Activated CD4-positive, alpha-beta T cell treated with anti-CD3 and anti-CD28 coated beads for 1 hour (primary cell): ENCODE measurements around the gene LYRM1.
"Not testable (repeated sequence)": the region's sequence is repeated elsewhere in the genome, so short reads cannot be mapped to it uniquely, and the experiment has no call there.

Source experiments
- DNase-seq: peaks from one replicate; pipeline ENCODE4 v3.0.0-alpha.2; 2020

Gene LYRM1

DNA sequence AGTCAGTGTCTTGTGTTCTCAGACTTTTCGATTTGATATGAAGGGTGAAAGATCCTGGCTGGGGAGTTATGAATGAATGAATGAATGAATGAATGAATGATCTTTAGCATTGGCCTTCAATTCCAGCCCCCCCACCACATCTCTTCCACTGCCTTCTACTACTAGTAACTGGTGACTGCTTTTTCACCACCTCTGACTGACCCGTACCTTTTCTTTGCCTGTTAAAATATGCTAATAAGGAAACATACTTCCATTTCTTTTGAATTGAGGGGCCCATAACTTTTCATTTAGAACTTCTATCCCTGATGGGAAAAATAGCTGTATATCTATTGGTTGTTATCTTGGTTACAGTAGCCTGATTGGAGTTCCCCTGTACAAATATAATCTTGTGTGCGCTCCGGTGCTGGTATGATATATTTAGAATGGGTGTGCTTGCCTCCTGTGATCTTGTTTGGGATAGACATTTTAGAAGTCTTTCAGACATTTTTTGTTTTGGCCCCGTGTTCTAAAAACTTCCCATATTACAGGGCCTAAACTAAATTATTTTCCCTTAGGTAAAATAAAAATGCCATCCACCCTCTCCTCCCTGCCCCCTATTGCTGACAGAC lies 3.4 kb downstream of the LYRM1 start:
- no peak for DNase-seq

DNA sequence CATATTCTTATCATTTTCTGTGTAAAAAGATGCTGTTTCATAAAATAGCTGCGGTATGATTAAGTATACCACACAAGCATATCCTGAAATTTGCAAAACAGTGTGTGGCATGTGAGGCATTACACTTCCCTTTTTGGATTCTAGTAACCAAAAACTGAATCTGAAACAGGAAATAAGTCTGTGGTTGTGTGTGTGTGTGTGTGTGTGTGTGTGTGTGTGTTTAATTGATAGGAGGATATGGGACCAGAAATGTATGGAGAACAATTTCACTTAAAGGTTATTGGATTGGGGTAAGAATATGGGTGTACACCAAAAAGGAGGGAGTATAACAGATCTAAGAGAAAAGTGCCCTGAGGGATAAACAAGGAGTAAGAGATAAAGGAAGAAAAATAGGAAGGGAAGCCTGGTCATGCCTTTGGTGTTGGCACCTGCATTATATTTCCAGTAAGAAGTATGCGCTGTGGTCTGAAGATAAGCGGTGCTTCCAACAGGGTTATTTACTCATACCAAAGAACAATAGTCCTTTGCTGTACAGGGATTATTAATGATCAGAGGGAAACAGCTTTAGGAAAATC lies 4.0 kb downstream of the LYRM1 start:
- no peak for DNase-seq

DNA sequence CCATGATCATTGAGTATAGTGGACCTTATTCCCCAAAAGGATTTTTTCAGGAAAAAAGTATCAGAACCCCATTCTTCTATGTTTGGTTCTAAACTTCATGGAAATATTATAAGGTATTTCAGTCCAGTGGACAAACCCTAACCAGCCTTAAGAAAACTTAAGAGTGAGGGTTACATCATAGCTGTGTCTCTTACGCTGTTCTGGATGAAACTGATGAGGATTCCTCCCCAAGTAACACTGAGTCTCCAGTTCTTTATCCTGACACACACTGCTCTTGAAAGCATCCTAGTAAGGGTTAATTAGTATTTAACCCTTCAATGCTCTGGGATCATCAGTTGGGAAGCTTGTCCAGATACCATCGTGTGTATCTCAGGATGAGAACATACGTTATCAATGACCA lies 5.0 kb downstream of the LYRM1 start:
- DNase-seq, result no peak

DNA sequence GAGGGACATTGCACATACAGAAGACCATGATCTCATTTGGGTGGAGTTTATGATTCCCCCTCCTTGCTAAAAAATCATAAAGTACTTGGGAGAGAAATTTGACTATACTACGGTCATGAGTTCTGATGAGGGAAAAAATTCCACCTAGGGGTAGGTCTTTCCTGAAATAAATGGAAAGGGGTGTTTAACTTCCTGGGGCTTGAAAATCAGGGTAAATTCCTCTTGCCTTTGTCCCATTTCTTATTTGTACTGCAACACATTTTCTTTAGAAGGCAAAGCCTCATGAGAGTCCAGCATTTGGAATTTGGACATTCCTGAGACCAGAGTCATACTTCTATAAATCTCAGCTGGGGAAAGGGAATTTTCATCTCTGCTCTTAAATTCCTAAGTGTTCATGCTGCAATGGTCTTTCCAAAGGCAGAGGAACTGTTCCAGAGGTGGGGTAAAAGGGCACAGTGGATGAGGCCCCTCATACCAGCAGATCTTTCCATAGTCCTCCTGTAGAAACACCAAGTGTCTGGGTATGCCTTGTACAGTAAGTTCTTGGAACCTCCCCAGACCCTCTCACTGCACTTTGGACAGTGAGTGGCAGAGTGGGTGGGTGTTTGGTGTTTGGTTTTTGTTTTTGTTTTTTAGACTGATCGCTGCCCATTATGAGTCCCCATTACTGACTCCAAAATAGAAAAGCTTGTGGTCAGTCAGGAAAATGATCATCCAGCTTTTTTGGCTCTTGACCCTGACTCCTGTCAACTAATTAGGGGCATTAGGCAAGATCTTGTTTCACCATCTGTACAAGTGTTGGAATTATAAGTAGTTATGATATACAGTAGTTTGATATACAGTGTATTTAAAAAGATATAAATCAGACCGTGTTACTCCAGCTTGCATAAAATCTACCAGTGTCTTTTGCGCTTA lies 6.0 kb downstream of the LYRM1 start:
- DNase-seq, result no peak

DNA sequence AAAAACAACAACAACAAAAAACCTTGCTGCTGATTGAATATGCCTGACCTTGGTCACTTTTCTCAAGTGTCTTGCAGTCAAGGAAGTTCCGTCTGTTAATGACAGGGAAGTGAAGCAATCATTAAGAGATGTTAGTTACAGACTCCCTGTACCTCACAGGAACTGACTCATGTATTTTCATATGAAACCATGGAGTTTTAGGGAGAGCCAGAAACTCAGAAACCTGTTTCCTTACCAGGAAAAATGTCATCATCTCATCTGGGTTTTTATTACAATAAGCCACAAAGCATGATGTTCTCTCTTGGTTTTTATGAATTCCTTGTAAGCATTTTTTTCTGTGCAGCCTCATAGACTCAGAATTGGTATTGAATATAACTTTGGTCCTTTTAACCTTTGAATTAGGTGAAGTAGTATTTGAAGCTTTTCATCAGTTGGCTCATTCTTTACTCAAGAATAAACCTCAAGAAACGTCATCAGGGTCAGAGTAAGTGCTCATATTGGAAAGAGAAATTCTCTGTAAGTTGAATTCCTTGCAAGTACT lies 10.3 kb downstream of the LYRM1 start:
- no peak for DNase-seq

DNA sequence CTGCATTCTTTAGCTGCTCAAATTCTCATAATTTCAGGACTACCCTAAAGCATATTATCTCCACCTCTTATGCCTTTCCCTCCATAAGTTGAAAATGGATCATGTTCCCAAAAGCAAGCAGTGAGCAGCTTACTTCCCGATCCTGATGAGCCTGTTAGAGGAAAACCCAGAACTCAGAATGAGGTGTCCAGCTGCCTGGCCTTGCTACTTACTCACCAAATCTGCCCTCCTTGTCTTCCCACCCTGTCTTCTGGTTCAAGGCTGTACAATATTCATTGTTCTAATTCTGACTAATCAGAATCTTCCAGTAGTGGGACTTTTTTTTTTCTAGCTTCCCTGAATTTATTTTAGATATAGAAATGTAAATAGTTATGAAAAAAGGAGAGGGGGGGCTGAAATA lies 10.8 kb downstream of the LYRM1 start:
- DNase-seq, result no peak

DNA sequence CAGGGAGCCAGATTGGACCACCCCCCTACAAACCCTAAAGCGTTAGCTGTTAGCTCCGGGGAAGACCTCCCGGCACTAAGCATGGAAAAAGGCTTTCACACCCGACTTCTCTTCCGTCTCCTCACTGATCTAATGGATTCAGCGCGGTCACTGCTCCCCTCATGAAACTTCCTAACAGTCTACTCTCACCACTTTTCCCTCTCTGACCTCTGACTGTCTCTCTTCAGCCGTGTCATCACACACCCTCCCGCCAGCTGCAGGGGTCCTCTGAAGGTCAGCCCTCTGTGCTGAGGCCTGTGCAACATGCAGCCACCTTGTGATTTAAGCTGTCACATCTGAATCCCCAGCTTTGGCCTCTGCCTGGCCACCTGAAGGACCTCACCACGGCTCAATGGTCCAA lies 15.7 kb downstream of the LYRM1 start:
- no peak for DNase-seq

DNA sequence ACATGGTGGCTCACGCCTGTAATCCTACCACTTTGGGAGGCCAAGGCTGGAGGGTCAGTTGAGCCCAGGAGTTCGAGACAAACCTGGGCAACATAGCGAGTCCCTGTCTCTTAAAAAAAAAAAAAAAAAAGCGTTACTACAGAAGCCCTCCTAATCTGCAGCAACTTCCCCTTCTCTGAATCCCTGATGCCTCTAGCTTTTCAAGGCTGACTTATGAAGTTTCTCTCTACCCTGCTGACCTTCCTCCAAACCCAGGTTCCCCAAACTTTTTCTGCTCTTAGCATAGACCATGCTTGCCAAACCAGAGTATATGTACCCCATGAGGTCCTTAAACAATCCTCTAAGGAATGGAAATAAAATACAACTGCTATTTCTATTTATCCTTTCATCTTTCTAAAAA lies 16.4 kb downstream of the LYRM1 start:
- DNase-seq, result no peak

DNA sequence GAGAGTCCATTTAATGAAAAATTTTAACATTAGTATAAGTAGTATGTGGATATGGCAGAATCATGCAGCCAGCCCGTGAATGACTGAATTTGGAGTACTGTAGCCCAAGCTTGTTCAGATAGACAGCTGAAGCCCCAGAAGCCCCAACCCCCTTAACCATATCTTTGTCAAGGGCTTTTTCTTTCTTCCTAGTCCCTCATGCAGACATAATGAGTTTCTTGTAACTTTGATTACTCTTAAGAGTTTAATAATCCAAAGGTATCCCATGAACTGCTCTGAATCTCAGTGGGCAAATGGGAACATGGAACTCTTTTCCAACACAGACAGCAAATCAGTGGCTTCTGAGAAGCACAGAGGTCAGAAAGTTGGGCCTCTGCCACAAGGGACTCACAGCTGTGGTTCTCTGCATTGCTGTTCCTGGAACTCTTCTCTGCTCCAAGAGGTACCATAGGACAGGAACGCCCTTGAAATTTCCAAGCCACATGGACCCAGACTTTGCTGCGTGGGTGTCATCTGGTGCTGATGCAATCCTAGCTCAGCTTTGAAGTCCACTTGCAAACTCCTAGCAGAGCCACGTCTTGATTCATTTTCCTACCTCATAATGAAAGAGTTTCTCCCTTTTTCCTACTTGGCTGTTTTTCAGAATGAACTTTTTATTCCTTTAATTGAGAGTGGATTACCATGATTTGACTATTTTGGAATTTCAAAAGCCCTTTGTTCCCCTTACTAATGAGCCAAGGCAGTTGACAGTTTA lies 18.1 kb downstream of the LYRM1 start:
- DNase-seq, result no peak

DNA sequence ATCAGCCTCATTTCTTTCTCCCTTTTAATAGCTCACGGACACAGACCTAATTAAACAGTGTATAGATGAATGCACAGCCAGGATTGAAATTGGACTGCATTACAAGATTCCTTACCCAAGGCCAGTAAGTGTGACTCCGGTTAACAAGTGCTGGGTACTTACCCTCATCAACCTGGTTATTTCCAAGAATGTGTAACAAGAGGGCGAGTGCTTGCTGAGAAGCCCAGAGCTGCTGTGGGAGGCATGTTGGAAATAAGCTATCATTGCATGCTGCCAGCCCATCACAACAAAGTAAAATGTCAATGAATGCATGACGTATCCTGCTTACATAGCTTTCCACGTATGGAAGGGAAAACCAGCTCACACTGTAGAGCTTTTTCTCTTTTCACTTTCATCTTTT lies 19.5 kb downstream of the LYRM1 start:
- no peak for DNase-seq

DNA sequence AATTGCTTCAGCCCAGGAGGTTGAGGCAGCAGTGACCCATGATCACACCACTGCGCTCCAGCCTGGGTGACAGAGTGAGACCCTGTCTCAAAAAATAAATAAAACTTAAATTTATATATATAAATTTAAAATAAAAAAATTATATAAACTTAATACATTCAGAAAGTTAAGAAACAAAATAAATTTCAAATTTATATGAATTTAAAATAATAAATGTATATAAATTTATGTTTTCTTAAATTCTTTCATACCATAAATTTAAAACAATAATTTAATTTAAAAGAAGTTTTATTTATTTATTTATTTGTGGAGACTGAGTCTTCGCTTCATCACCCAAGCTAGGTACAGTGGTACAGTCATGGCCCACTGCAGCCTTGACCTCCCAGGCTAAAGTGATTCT lies 20.2 kb downstream of the LYRM1 start:
- no peak for DNase-seq

DNA sequence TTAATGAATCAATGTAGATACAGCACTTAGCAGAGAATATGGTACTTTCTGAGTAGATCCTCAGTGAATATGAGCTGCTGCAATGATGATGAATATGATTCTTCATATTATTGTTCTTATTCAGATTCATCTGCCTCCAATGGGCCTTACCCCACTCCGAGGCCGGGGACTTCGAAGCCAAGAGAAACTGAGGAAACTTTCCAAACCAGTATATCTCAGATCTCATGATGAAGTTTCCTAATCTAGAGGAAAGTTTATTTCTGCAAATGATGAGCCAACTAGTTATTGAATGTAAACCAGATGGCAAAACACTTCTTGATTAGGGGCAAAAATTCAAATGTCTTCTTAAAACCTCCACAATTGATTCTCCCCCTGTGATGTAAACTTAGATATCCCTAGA lies 23.3 kb downstream of the LYRM1 start:
- DNase-seq, result no peak

DNA sequence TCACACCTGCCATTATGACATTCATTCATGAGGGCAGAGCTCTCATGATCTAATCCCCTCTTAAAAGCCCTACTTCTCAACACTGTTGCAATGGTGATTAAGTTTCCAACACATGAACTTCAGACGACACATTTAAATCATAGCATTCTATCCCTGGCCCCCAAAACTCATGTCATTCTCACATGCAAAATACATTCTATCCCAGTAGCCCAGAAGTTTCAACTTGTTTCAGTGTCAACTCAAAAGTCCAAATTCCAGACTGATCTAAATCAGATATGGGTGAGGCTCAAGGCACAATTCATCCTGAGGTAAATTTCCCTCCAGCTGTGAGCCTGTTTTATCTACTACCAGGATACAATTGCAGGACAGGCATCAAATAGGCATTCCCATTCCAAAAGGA lies 25.2 kb downstream of the LYRM1 start:
- no peak for DNase-seq

DNA sequence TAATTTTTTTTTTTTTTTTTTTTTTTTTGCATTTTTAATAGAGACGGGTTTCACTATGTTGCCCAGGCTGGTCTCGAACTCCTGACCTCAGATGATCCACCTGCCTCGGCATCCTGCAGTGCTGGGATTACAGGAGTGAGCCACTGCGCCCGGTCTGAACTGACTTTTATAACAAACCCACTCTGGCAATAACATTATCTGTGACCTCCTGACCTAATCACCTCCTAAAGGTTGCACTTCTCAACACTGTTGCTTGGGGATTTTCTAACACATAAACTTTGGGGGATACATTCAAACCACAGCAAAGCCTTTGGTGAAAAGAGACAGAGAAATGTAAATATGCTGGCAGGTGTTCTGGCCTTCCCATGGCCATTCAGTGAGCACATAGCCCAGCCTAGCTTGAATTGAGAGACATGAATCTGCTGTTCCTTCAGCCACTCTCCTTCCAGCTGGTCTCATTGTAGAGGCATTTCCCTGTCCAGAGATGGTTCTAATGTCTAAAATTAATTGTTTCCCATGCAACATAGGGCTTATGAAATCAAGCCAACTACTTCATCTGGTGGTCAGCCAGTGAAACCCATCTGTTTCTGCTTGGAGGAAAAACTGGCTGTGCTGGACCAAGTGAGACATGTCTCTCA lies 28.3 kb downstream of the LYRM1 start:
- DNase-seq, result no peak

DNA sequence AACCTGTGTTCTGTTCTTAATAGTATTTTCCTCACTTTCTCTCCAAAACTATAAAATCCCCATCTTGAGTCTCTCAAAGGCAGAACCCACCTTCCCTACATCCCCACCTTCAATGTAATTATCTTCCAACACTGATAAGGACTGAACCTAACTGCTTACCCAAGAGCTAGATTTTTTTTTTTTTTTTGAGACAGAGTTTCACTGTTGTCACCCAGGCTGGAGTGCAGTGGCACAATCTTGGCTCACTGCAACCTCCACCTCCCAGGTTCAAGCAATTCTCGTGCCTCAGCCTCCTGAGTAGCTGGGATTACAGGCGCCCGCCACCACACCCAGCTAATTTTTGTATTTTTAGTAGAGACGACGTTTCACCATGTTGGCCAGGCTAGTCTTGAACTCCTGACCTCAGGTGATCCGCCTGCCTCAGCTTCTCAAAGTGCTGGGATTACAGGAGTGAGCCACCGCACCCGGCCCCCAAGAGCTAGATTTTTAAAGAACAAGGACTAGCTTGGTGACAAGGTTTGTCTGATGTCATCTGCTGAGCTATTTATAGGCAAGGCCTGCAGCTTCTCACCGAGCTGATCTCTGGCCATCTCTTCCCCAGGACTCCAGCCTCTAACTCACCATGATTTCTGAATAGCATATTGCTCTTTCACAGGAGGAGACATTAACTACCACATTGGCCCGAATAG lies 29.2 kb downstream of the LYRM1 start:
- DNase-seq, result not testable (repeated sequence)

DNA sequence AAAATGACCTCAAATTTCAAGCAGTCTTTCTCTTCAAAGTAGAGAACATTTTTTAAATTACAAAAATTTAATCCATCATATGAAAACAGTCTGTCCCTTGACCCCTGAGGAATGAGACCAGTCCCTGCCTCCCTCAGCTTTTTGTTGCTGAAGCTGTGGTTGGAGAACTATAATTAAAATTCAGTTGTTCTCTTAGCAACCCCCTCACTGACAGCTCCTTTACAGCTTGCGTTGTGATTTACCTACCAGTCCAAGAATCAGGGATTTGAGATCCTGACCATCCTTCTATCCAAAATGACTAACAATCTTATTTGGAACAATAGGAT lies 29.8 kb downstream of the LYRM1 start:
- DNase-seq, result no peak

DNA sequence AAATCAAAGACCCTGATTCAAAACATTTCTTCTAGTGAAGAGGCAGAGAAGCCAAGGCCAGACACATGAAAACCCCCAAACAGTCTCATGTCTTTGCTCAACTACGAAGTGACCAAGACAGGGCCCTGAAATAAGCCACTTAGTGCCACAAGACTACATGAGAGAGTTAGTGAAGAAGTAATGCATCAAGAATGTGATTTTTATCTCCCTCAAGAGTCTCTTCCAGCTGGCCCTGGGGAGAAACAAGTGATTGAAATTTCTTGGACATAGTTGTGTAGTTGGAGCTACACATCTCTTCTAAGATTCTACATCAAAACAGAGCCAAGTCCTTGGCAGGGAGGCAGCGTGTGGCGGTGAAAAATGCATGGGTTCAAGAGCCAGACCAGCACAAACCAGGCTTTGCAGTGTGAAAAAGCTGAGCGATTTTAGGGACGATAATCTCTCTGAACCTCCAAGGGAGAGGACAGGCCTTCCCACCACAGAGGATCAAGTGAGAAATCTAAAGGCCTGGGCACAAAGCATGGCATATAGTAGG lies 30.6 kb downstream of the LYRM1 start:
- no peak for DNase-seq

DNA sequence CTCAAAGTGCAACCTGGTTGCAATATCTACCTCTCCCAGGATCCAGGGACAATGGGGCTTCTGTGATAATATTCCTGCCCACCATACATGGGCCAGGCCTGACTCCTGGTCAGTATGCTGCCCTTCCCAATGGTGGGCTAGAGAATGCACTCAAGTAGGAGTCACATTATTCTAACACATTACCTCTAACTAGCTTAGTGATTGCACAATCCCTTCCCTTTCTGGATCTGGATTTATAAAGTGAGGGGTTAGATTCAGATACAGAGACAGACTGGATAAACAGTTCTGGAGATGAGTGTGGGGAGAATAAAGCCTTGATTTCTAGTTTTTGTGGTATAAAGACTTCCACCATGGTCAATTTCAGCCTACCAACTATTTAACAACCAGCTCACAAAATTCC lies 33.0 kb downstream of the LYRM1 start:
- no peak for DNase-seq

DNA sequence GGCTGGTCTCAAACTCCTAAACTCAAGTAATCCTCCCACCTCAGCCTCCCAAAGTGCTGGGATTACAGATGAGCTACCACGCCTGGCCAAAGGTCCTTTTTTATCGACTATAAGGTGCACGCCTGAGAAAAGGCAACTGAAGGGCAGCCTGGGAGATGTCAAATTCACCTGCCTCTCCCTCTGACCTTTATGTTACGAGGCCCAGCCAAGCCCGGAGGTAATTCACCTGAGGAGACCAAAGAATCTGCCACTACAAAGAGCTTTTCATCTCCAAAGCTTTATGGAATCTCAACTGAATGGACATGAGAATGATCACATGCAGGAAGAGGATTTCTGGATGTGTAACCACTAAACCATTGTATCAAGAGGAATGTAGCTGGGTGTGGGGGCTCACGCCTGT lies 37.2 kb downstream of the LYRM1 start:
- DNase-seq, result no peak

DNA sequence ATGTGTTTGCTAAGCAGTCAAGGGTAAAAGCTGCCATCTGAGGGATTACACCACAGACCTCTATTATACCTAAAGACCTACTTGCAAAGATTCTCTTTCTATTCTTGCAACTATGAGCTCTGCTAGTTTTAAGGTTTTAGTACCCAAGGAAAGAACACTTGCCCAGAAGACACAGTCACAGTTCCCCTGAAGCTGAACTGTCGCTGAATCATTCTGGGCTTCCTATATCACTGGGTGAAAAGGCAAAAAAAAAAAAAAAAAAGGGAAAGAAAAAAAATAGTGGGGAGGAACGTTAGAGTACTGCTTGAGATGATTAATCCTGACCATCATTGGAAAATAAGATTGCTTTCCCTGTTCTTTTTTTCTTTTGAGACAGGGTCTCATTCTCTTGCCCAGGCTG lies 37.9 kb downstream of the LYRM1 start:
- DNase-seq, result no peak

DNA sequence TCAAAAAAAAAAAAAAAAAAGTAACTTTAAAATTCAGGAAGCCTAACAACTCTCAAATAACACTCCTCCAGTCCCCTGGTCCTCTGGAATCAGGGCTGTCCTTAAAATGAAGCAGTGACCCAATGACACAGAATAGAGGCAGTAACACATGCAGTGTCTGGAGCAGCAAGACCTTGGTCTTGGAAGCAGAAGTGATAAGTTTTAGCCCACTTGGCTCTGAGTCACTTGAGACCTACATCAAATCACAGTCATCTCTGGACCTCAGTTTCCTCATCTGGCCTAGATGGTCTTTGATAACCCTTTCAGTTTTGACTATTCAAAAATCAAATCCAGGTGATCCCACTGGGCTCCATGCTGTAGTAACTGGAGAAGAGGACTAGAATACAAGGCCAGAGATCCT lies 39.0 kb downstream of the LYRM1 start:
- DNase-seq, result no peak
